AG10803 (cell line): ENCODE data around the gene MZT1.
A peak's percentile ranks its signal among the peaks of the same experiment; 100 is the strongest.

Source experiments
- DNase-seq: peaks from one replicate; pipeline ENCODE4 v3.0.0; 2010; ENCODE audit warnings: low read depth
- H3K4me3 ChIP-seq: 2 replicates; pipeline ENCODE4 v1.5.1; 2011; ENCODE audit warnings: mild to moderate bottlenecking, low read length, control low read depth
- TF ChIP-seq, protein P1 (sequence below): conservative IDR thresholded peaks from 2 replicates; pipeline ENCODE4 v1.5.1; 2011; ENCODE audit warnings: mild to moderate bottlenecking, low read length, control low read depth, inconsistent platforms

The MZT1 gene, protein sequence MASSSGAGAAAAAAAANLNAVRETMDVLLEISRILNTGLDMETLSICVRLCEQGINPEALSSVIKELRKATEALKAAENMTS

GRCh38 chr13:72727417-72728289, at the start of gene MZT1, which contains the start of gene BORA:
TSS of gene MZT1 (minus strand) at chr13:72727629. CDS start at chr13:72727602, 27 bp downstream.
TSS of gene BORA (plus strand) at chr13:72727923. CDS start at chr13:72728941, 1,018 bp downstream.
- peak; percentile 97 for DNase-seq
- TF ChIP-seq, protein P1, sequence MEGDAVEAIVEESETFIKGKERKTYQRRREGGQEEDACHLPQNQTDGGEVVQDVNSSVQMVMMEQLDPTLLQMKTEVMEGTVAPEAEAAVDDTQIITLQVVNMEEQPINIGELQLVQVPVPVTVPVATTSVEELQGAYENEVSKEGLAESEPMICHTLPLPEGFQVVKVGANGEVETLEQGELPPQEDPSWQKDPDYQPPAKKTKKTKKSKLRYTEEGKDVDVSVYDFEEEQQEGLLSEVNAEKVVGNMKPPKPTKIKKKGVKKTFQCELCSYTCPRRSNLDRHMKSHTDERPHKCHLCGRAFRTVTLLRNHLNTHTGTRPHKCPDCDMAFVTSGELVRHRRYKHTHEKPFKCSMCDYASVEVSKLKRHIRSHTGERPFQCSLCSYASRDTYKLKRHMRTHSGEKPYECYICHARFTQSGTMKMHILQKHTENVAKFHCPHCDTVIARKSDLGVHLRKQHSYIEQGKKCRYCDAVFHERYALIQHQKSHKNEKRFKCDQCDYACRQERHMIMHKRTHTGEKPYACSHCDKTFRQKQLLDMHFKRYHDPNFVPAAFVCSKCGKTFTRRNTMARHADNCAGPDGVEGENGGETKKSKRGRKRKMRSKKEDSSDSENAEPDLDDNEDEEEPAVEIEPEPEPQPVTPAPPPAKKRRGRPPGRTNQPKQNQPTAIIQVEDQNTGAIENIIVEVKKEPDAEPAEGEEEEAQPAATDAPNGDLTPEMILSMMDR, result no peak
- peak within 1 kb of the TSS; percentile 94 for H3K4me3 ChIP-seq

GRCh38 chr13:72774019-72774418, 46.6 kb upstream of the MZT1 start:
- peak; percentile 17 for DNase-seq
- TF ChIP-seq, protein P1, result no peak
- H3K4me3 ChIP-seq, result no peak overlapping the region

- TF ChIP-seq, protein P1, result no peak
Observed at GRCh38 chr13:72763411-72763810, 36.0 kb upstream of the MZT1 start.

DNA sequence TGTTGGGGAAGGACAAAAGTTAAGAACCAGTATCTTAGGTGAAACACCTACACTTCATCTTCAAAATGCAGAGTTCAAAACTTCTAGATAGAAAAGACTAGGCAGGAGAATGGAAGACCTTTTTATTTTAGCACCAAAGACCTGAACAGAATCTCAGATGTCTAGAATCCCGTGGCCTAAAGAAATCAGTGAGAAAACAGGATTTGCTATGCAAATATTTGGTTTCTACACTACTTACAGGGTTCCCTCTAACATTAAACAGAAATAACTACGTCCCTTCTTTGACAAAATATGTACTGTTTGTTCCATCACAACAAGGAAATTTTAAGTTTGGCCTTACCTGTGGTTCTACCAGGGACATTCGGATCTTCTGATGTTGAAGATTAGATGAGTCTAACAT, 32.8 kb upstream of the MZT1 start:
- H3K4me3 ChIP-seq, result no peak overlapping the region
- no peak for DNase-seq
- TF ChIP-seq, protein P1, result no peak

More at GRCh38 chr13:72763411-72763810, 36.0 kb upstream of the MZT1 start:
- no peak overlapping the region for H3K4me3 ChIP-seq
- peak; percentile 34 for DNase-seq

- DNase-seq, result no peak
- H3K4me3 ChIP-seq, result no peak overlapping the region
- TF ChIP-seq, protein P1, result no peak
Observed at GRCh38 chr13:72757792-72758535, 30.5 kb upstream of the MZT1 start.

GRCh38 chr13:72754111-72754510, 26.7 kb upstream of the MZT1 start:
- TF ChIP-seq, protein P1, result no peak
- DNase-seq, result no peak
- no peak overlapping the region for H3K4me3 ChIP-seq
